ENCODE measurements around the gene C6orf141.

The C6orf141 gene

GRCh38 chr6:49556429-49556837 is 6.0 kb downstream of the C6orf141 start:
- no peak for ATAC-seq
- TF ChIP-seq ZFP3 (CRISPR knock-in tag; IDR thresholded peaks at IDR 0.05) (no peak), RARB (CRISPR knock-in tag; IDR thresholded peaks at IDR 0.05) (no peak), CSRNP3 (CRISPR knock-in tag; IDR thresholded peaks at IDR 0.05) (no peak), ESRRG (CRISPR knock-in tag; IDR thresholded peaks at IDR 0.05) (no peak), ZFP30 (CRISPR knock-in tag; IDR thresholded peaks at IDR 0.05) (no peak), TOX (CRISPR knock-in tag; IDR thresholded peaks at IDR 0.05; ENCODE audit: borderline replicate concordance) (no peak), CREB5 (CRISPR knock-in tag; IDR thresholded peaks at IDR 0.05; ENCODE audit: low read depth) (no peak), PATZ1 (CRISPR knock-in tag; IDR thresholded peaks at IDR 0.05; ENCODE audit: borderline replicate concordance) (no peak), ZC3H10 (CRISPR knock-in tag; IDR thresholded peaks at IDR 0.05) (no peak), ISL1 (CRISPR knock-in tag; IDR thresholded peaks at IDR 0.05) (no peak), POU6F1 (CRISPR knock-in tag; IDR thresholded peaks at IDR 0.05; ENCODE audit: borderline replicate concordance, low read depth) (no peak), SNAI2 (CRISPR knock-in tag; IDR thresholded peaks at IDR 0.05) (no peak)

GRCh38 chr6:49557177-49557576 is 6.7 kb downstream of the C6orf141 start:
- TF ChIP-seq PATZ1 (CRISPR knock-in tag; IDR thresholded peaks at IDR 0.05; ENCODE audit: borderline replicate concordance) (no peak), POU6F1 (CRISPR knock-in tag; IDR thresholded peaks at IDR 0.05; ENCODE audit: borderline replicate concordance, low read depth) (no peak), ZNF8 (CRISPR knock-in tag; IDR thresholded peaks at IDR 0.05) (no peak), ZFP30 (CRISPR knock-in tag; IDR thresholded peaks at IDR 0.05) (no peak), OSR1 (CRISPR knock-in tag; IDR thresholded peaks at IDR 0.05) (no peak), ESRRG (CRISPR knock-in tag; IDR thresholded peaks at IDR 0.05) (no peak)
- ATAC-seq: no peak

GRCh38 chr6:49558238-49558637 is 7.8 kb downstream of the C6orf141 start:
- no peak for TF ChIP-seq TOX (CRISPR knock-in tag; IDR thresholded peaks at IDR 0.05; ENCODE audit: borderline replicate concordance)
- no peak for TF ChIP-seq POU6F1 (CRISPR knock-in tag; IDR thresholded peaks at IDR 0.05; ENCODE audit: borderline replicate concordance, low read depth)
- no peak for TF ChIP-seq ZNF565 (CRISPR knock-in tag; conservative IDR thresholded peaks at IDR 0.05; ENCODE audit: low read depth)
- no peak for ATAC-seq
